ENCODE results near the gene NTSR1. TPM values are rescaled to one million over a fixed set of nuclear protein-coding genes. Genes with fewer than 3 reads are reported as not detected.

Gene NTSR1
- total and polyA plus RNA-seq, 2 of the 8 experiments (the other 6 are each of a cell fraction or from before 2014, with no cell fraction given), result 0.53 to 0.89 TPM

DNA sequence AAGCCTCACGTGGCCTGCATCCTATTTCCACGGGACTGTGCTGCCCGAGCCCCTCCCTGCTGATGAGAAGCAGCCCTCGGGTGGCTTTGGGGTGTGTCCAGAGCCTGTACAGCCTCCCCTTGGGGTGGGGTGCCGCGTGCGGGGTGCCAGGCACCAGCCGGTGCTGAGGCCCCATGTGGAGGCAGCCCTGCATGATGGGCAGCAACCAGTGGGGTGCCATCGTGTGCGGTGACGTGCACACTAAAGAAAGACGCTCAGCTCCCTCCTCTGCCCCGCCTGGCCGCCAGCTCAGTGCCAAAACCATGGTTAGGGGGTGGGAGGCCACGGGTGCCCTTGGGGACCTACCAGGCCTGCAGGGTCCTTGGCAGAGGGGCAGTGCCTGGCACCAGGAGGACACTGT is 26.2 kb downstream of the NTSR1 start:
- FAIRE-seq, result no peak
- H2BK12ac ChIP-seq (ENCODE audit: low read depth, low read length), result no peak overlapping the region
- H3K27me3 ChIP-seq (replicated peaks in 1 of 4; ENCODE audit: control insufficient read depth in 3 of 4, extremely low read depth in 1 of 4, insufficient read depth in 3 of 4, low read length in 3 of 4), result 0 out of 7 replicates have a peak, but pooled peaks cover 0 to 3% (median 0%) of the 10 kb centered on the region in 4 experiments
- no peaks in the 10 kb centered on the region for H3K36me3 ChIP-seq (ENCODE audit: control insufficient read depth in 2 of 4, insufficient read depth in 4 of 4, low read length in 3 of 4)
- no peak overlapping the region for H3K4me2 ChIP-seq (ENCODE audit: insufficient read depth in 1 of 2, low read depth in 2 of 2, low read length in 2 of 2)
- H2BK20ac ChIP-seq (ENCODE audit: low read length), result no peak overlapping the region
- no peak overlapping the region for H2AK5ac ChIP-seq (ENCODE audit: low read depth, low read length)
- H3K79me2 ChIP-seq (ENCODE audit: control insufficient read depth in 1 of 2, insufficient read depth in 2 of 2, low read length in 2 of 2), result no peaks in the 10 kb centered on the region
- no peaks in the 10 kb centered on the region for H4K20me1 ChIP-seq (replicated peaks in 1 of 2; ENCODE audit: control insufficient read depth in 1 of 2, insufficient read depth in 2 of 2, low read length in 2 of 2)
- H3K4me3 ChIP-seq (ENCODE audit: extremely low read depth in 1 of 4, insufficient read depth in 2 of 4, low read depth in 3 of 4, low read length in 4 of 4), result no peak overlapping the region
- H3K27ac ChIP-seq (ENCODE audit: low read depth, low read length), result no peak overlapping the region
- H2BK5ac ChIP-seq (ENCODE audit: low read depth, low read length), result no peak overlapping the region
- H3K4ac ChIP-seq (replicated peaks; ENCODE audit: insufficient read length, low read depth, low read length), result no peak overlapping the region
- H2BK120ac ChIP-seq (replicated peaks; ENCODE audit: low read depth, low read length), result no peak overlapping the region
- H2BK15ac ChIP-seq (ENCODE audit: low read length), result no peak overlapping the region
- H3K79me1 ChIP-seq (ENCODE audit: low read depth, low read length), result no peaks in the 10 kb centered on the region
- WGBS, 2 experiments (ENCODE audit: extremely low coverage in 1 of 2, insufficient coverage in 1 of 2, insufficient read length in 1 of 2, insufficient replicate concordance in 2 of 2, low coverage in 1 of 2, low lambda C conversion rate in 2 of 2, missing lambda C conversion rate in 1 of 2), result 93% methylated on average over 11 of the region's 15 CpGs; no CpG with 5 or more reads in 1 of the 2 experiments
- H4K91ac ChIP-seq (replicated peaks; ENCODE audit: insufficient read length, low read length), result no peak overlapping the region
- H3K14ac ChIP-seq (ENCODE audit: insufficient read length), result no peak overlapping the region
- ChIA-PET CTCF (ENCODE audit: partially characterized antibody) (interaction anchor here (0.7 to 3.8 kb wide), 10 partner anchors 11 to 74 kb away, joined by 3 to 13 read pairs (median 4); partner anchors contain the start of gene NTSR1), POLR2A (ENCODE audit: partially characterized antibody) (interaction anchor here (0.5 kb wide), 1 partner anchor 44 kb away, joined by 3 read pairs; no protein-coding TSS in a partner anchor)
- H3K4me1 ChIP-seq (replicated peaks in 1 of 4; ENCODE audit: control insufficient read depth in 3 of 4, insufficient read depth in 4 of 4, low read length in 3 of 4), result peaks cover 0 to 2% (median 0%) of the 10 kb centered on the region in 4 experiments; a peak in 1 of 7 replicates
- H3K56ac ChIP-seq (replicated peaks; ENCODE audit: insufficient read length, low read depth, low read length), result no peak overlapping the region
- no peak overlapping the region for H3K23ac ChIP-seq (ENCODE audit: insufficient read length)
- H3K9me3 ChIP-seq (ENCODE audit: insufficient read depth in 2 of 2, low read depth in 1 of 2, low read length in 1 of 2), result no peaks in the 10 kb centered on the region
- no peak overlapping the region for H4K5ac ChIP-seq (ENCODE audit: insufficient read length, low read depth, low read length)
- no peaks in the 10 kb centered on the region for H3K23me2 ChIP-seq (ENCODE audit: low read depth, low read length)
- no peak overlapping the region for H2AFZ ChIP-seq (ENCODE audit: low read length)
- H4K8ac ChIP-seq (ENCODE audit: extremely low read depth, insufficient read depth, low read length), result no peak overlapping the region
- H3K18ac ChIP-seq (ENCODE audit: extremely low read depth, low read length), result no peak overlapping the region
- no peak for DNase-seq (ENCODE audit: low read depth in 1 of 2, low spot score in 2 of 2)
- no peak overlapping the region for H3K9ac ChIP-seq (replicated peaks in 1 of 4; ENCODE audit: extremely low read depth in 1 of 4, low read depth in 3 of 4, low read length in 3 of 4)
- no peak for TF ChIP-seq CBX5 (IDR thresholded peaks at IDR 0.05; ENCODE audit: low read depth, low read length)
- TF ChIP-seq RAD21 (IDR thresholded peaks at IDR 0.05 in 1 of 2, conservative IDR thresholded peaks at IDR 0.05 in 1 of 2; ENCODE audit: low read depth in 2 of 2, low read length in 2 of 2), result no peak
- TF ChIP-seq, protein P1, sequence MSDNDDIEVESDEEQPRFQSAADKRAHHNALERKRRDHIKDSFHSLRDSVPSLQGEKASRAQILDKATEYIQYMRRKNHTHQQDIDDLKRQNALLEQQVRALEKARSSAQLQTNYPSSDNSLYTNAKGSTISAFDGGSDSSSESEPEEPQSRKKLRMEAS (IDR thresholded peaks at IDR 0.05), result no peak
- TF ChIP-seq TEAD4 (IDR thresholded peaks at IDR 0.05; ENCODE audit: low read depth, low read length), result no peak
- TF ChIP-seq NRF1 (IDR thresholded peaks at IDR 0.05; ENCODE audit: low read depth, low read length), result no peak
- TF ChIP-seq TAF1 (IDR thresholded peaks at IDR 0.05; ENCODE audit: low read depth, low read length), result no peak
- no peak for TF ChIP-seq SUZ12 (IDR thresholded peaks at IDR 0.05; ENCODE audit: low read length)
- TF ChIP-seq EZH2 (IDR thresholded peaks at IDR 0.05; ENCODE audit: low read depth, low read length, severe bottlenecking), result no peak
- TF ChIP-seq RFX5 (IDR thresholded peaks at IDR 0.05; ENCODE audit: borderline replicate concordance, low read depth, low read length), result no peak
- TF ChIP-seq EP300 (IDR thresholded peaks at IDR 0.05; ENCODE audit: borderline replicate concordance in 1 of 2, low read depth in 2 of 2, low read length in 2 of 2), result no peak
